Activated naive CD8-positive, alpha-beta T cell treated with anti-CD3 and anti-CD28 coated beads, Interleukin-2, amount 10 ng/mL, durations not matched to agents 7 days and 5 days (primary cell): ENCODE data around the gene RINL. TPM values are rescaled to one million over a fixed set of nuclear protein-coding genes. Genes with fewer than 3 reads are reported as not detected.
"Not testable (repeated sequence)": the region's sequence is repeated elsewhere in the genome, so short reads cannot be mapped to it uniquely, and the experiment has no call there.

Source experiments
- ATAC-seq: fragments of 150-1000 bp; cut with Tn5 transposase; one replicate; pipeline ENCODE4 v1.10.0; 2021; ENCODE audit warnings: low read depth, moderate library complexity
- POLR2A ChIA-PET: fragments of 350-600 bp; sonication (Branson Sonifier 250); formaldehyde crosslinking; loops from one replicate; lab custom pipeline; 2021; ENCODE audit warnings: antibody characterized with exemption; lab: Charles Lee
- DNase-seq: peaks from one replicate; pipeline ENCODE4 v3.0.0; 2021
- H3K27ac Mint-ChIP-seq: one replicate; pipeline ENCODE4 v1.8.0; 2022; ENCODE audit warnings: mild to moderate bottlenecking, mixed read lengths
- H3K27me3 Mint-ChIP-seq: one replicate; pipeline ENCODE4 v1.8.0; 2022; ENCODE audit warnings: mild to moderate bottlenecking, moderate library complexity, mixed read lengths
- H3K36me3 Mint-ChIP-seq: one replicate; pipeline ENCODE4 v1.8.0; 2021; ENCODE audit warnings: mild to moderate bottlenecking, mixed read lengths
- H3K4me1 Mint-ChIP-seq: one replicate; pipeline ENCODE4 v1.8.0; 2021; ENCODE audit warnings: mixed read lengths
- H3K4me3 Mint-ChIP-seq: one replicate; pipeline ENCODE4 v1.8.0; 2022; ENCODE audit warnings: mild to moderate bottlenecking, moderate library complexity, mixed read lengths
- H3K9me3 Mint-ChIP-seq: one replicate; pipeline ENCODE4 v1.8.0; 2021; ENCODE audit warnings: mixed read lengths
- total RNA-seq, 2 experiments: library from RNA; stranded (reverse); gene quantifications; one replicate each; pipeline ENCODE4 v1.2.3, GENCODE V29; 2021

The RINL gene
- total RNA-seq, 2 experiments from 2014 or later = 71.3 to 74.2 TPM

DNA sequence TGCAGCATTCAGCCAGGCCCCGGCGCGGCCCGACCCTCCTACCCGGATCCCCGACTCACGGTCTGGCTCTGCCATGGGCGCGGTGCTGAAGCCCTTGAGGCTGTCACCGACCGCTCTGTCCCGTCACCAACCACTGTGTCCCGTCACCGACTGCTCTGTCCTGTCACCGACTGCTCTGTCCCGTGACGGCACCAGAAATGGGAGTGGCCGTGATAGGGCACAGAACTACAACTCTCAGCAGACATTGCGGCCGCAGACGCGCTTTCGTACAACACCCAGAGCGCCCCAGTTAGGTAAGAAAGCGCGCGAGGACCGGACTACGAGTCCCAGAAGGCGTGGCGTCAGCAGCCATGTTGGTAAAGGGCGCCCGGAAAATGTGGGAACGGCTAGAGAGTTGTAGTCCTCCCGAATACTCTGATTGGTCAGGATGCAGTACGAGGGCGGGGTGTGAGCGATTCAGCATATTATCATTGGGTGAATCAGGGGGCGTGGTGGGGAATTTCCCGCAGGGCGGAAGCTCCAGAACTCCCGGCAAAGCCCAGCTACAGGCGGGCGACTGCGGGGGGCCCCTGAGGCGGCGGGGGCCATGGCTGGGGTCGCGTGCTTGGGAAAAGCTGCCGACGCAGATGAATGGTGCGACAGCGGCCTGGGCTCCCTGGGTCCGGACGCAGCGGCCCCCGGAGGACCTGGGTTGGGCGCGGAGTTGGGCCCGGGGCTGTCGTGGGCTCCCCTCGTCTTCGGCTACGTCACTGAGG is 21.5 kb upstream of the RINL start, which contains the start of the genes NFKBIB and SIRT2:
NFKBIB (plus strand) TSS at position 523 of the 755 bp plus-strand sequence; CDS start at position 587, 64 bp downstream.
SIRT2 (minus strand) TSS at position 172 of the 755 bp plus-strand sequence; CDS start at position 75, 97 bp downstream.
- Mint-ChIP-seq H3K4me3 (peak within 1 kb of the TSS; percentile 96), H3K4me1 (peaks cover 32% of the 10 kb centered on the region), H3K27ac (peak within 1 kb of the TSS; percentile 96), H3K27me3 (no peaks in the 10 kb centered on the region), H3K36me3 (peaks cover 18% of the 10 kb centered on the region), H3K9me3 (no peaks in the 10 kb centered on the region)
- peak; percentile 94 for DNase-seq
- peak; percentile 93 for ATAC-seq
- POLR2A ChIA-PET = interaction anchor here (0.6 to 2.5 kb wide), 12 partner anchors 21 to 525 kb away, joined by 3 to 13 read pairs (median 5); partner anchors contain the start of genes ECH1, EIF3K, FAM98C and MAP4K1

DNA sequence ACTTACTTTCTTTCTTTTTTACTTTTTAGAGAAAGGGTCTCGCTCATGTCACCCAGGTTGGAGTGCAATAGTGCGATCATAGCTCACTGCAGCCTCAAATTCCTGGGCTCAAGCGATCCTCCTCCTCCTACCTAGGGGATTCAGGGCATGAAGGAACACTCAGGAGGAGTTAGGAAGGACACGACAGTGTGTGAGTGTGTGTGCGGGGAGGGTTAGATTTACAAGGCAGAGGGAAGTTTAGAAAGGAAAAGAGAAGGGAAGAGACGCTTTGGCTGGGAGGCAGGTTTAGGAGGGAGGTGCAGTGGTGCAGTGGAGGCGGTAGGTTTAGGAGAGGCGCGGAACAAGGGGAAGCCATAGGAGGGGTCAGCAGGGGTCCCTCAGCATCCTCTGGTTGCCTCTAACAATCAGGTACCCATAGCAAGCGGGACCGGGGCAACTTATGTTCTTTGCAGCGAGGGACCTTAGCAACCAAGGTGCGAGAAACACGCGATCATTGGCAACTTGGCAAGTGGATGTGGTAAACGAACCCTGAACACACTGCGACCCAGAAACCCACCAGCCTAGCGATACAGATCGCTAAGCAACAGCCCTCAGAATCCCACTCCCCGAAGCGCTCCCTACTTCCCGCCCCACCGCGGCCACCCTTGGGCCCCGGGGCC is 20.8 kb upstream of the RINL start:
- Mint-ChIP-seq H3K36me3 (peaks cover 11% of the 10 kb centered on the region), H3K27ac (peak overlapping the region; percentile 96), H3K4me1 (peaks cover 28% of the 10 kb centered on the region), H3K4me3 (peak overlapping the region; percentile 96), H3K27me3 (no peaks in the 10 kb centered on the region), H3K9me3 (no peaks in the 10 kb centered on the region)
- DNase-seq = no peak
- ATAC-seq = peak; percentile 0
- POLR2A ChIA-PET = interaction anchor here (1.0 to 1.2 kb wide), 2 partner anchors 19 to 20 kb away, joined by 3 to 4 read pairs; no protein-coding TSS in a partner anchor

DNA sequence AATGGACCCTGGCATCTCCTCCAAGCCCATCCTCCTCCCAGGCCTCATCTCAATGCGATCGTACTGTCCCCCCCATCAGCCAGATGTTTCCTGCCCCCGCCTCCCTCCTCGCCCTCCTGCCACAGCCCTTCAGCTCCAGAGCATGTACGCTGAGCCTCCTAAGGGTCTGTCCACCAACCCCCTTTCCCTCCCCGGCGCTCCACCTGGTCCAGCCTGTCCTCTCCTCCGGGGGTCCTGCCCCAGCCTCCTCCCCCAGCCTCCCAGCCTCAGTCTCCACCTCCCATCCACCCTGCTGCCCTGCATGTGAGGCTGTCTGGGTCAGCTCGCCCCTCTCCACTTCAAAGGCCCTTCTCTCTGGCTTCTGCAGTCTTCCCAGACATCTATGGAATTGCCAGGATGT is 16.9 kb upstream of the RINL start:
- H3K27ac Mint-ChIP-seq = peak overlapping the region; percentile 2

DNA sequence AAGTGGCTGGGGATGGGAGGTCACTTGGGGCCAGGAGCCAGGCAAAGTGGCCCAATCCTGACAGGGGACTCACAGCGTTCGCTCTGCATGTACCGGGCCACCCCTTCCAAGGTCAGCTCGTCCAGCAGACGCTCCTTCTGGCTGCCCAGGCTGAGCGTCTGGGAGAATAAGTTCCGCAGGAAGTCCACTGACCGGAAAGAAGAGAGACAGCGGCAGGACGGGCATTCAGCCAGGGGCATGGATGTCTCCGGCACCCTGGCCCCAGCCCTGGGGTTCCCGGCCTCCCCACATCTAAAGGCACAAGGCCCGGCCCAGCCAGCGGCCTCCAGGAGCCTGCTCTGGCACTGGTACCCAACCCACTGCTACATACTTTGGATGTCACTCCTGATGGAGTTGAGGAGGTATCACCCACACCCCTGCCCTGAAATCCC is 15.3 kb upstream of the RINL start:
- ATAC-seq (no peak), DNase-seq (no peak)
- H3K36me3 Mint-ChIP-seq = peaks cover 2% of the 10 kb centered on the region
- H3K9me3 Mint-ChIP-seq = no peaks in the 10 kb centered on the region
- POLR2A ChIA-PET = interaction anchor here (0.6 to 1.2 kb wide), 2 partner anchors 15 to 505 kb away, joined by 3 to 5 read pairs; partner anchors contain the start of genes GGN and RINL
- H3K27me3 Mint-ChIP-seq = no peaks in the 10 kb centered on the region
- peaks cover 9% of the 10 kb centered on the region for H3K4me1 Mint-ChIP-seq
- H3K27ac Mint-ChIP-seq = no peak overlapping the region
- H3K4me3 Mint-ChIP-seq = no peak overlapping the region

More for the DNA sequence above, 16.9 kb upstream of the RINL start:
- Mint-ChIP-seq H3K9me3 (no peaks in the 10 kb centered on the region), H3K27me3 (no peaks in the 10 kb centered on the region), H3K4me3 (no peak overlapping the region), H3K4me1 (peaks cover 15% of the 10 kb centered on the region), H3K36me3 (peaks cover 5% of the 10 kb centered on the region)
- POLR2A ChIA-PET = no interaction called here
- DNase-seq (no peak), ATAC-seq (no peak)

DNA sequence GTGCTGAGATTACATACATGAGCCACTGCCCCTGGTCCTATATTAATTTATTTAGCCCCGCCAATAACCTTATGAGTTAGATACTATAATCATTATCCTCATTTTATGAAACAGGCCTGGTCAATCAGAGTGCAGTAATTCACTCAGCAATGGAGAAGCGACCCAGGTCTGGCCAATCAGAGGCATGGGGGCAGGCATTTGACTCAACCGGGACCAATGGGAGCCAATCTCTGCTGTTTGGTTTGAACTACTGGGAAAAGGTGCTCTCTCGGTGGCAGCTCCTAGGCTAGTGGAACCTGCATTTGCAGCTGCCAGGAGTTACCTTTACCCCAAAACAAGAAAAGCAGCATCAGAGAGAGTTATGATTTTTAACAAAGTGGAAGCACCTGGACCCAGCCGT is 14.8 kb upstream of the RINL start:
- Mint-ChIP-seq H3K27me3 (no peaks in the 10 kb centered on the region), H3K4me3 (no peak overlapping the region), H3K27ac (no peak overlapping the region), H3K9me3 (no peaks in the 10 kb centered on the region), H3K4me1 (peaks cover 7% of the 10 kb centered on the region), H3K36me3 (peaks cover 2% of the 10 kb centered on the region)
- no peak for ATAC-seq
- POLR2A ChIA-PET = interaction anchor here (0.6 to 1.1 kb wide), 2 partner anchors 15 to 505 kb away, joined by 3 read pairs; partner anchors contain the start of genes GGN and RINL
- no peak for DNase-seq

DNA sequence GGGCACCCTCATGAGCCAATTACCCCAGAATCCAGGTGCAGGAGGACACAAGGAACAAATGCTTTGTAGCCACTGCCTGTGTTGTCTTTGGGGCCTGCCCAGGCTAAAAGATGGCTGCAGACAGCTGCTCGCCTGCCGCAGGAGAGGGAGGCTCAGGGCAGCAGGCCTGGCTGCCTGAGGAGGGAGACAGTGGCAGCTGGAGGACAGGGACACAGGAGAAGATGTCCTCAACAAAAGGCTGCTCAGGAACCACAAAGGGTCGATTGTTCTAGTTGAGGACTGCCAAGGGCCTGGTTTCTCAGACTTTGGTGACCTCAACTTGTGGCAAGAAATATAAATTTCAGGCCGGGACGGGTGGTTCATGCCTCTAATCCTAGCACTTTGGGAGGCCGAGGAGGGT is 13.7 kb upstream of the RINL start:
- H3K27ac Mint-ChIP-seq = no peak overlapping the region
- H3K27me3 Mint-ChIP-seq = no peaks in the 10 kb centered on the region
- DNase-seq (no peak), ATAC-seq (no peak)
- H3K4me3 Mint-ChIP-seq = no peak overlapping the region
- no peaks in the 10 kb centered on the region for H3K4me1 Mint-ChIP-seq
- POLR2A ChIA-PET = interaction anchor here (1.1 kb wide), 1 partner anchor 14 kb away, joined by 3 read pairs; the partner anchor contains the start of gene RINL
- no peaks in the 10 kb centered on the region for H3K9me3 Mint-ChIP-seq
- peaks cover 2% of the 10 kb centered on the region for H3K36me3 Mint-ChIP-seq

DNA sequence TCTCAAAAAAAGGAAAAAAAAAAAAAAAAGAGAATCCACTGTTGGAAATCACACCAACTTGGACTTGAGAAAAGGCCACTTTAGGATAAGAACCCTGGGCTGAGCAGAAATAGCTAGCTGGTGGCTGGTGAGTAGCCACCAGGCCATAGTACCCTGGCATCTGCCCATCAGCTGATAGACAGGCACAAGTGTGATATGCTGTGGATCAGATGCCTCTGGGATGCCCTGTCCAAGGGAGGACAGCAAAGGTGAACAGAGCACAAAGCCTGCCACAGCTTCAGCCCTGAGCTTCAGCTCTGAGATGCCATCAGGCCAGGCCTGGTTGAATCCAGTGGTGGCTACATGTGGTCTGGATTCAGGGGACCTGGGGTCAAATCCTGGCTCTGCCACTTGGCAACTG is 12.6 kb upstream of the RINL start:
- Mint-ChIP-seq H3K27ac (no peak overlapping the region), H3K9me3 (no peaks in the 10 kb centered on the region), H3K27me3 (no peaks in the 10 kb centered on the region), H3K4me3 (no peak overlapping the region), H3K4me1 (no peaks in the 10 kb centered on the region), H3K36me3 (peaks cover 2% of the 10 kb centered on the region)
- ATAC-seq (no peak), DNase-seq (no peak)
- POLR2A ChIA-PET = no interaction called here

DNA sequence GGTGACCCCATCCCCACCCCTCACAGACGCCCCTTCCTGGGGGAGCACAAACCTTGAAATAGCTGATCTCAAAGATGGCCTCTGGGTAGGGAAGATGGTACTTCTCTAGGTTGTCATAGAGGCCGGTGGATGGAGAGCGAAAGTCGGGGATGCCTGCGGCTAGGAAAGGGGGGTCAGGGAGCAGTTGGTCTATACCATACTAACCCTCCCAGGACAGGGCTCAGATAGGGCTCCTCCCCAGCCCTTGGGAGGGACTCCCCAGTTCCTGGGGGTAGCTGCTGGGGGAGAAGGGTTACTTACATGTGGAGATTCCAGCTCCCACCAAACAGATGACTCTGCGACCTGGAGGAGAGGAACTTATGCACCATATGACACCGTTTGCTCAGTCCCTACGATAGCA is 11.7 kb upstream of the RINL start:
- POLR2A ChIA-PET = no interaction called here
- Mint-ChIP-seq H3K27ac (no peak overlapping the region), H3K27me3 (no peaks in the 10 kb centered on the region), H3K4me1 (peaks cover 1% of the 10 kb centered on the region), H3K9me3 (no peaks in the 10 kb centered on the region), H3K36me3 (peaks cover 2% of the 10 kb centered on the region), H3K4me3 (no peak overlapping the region)
- no peak for DNase-seq
- no peak for ATAC-seq

DNA sequence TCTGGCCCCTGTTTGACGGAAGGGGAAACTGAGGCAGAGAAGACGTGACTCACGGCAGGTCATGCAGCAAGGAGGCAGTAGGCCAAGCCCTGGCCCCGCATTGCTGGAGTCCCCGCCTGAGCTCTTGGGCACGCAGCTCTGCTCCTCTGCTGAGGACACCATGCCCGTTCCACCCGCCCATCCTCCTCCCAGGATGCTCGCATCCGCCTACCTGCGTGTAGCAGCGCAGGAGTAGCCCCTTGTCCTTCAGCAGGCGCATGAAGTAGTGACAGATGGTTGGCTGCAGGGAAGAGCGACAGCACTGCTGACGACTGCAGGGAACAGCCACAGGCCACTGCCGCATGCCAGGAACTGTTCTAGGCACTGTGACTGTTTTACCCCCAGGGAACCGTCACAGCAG is 10.8 kb upstream of the RINL start:
- no peak for DNase-seq
- Mint-ChIP-seq H3K4me3 (no peak overlapping the region), H3K36me3 (no peaks in the 10 kb centered on the region), H3K27me3 (no peaks in the 10 kb centered on the region), H3K4me1 (peaks cover 1% of the 10 kb centered on the region), H3K9me3 (no peaks in the 10 kb centered on the region), H3K27ac (no peak overlapping the region)
- ATAC-seq = no peak
- POLR2A ChIA-PET = no interaction called here

DNA sequence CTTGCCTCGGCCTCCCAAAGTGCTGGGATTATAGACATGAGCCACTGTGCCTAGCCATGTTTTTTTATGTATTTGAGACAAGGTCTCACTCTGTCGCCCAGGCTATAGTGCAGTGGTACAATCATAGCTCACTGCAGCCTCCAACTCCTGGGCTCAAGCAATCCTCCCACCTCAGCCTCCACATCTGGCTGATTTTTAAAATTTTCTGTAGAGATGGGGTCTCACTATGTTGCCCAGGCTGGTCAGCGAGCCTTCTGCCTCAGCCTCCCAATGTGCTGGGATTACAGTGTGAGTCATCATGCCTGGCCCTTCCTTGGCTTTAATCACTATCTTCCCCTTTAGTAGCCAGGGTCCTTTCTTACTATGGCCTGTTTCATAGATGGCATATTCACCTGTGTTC is 6.6 kb upstream of the RINL start:
- DNase-seq, H3K4me3 Mint-ChIP-seq, H3K27ac Mint-ChIP-seq, H3K36me3 Mint-ChIP-seq, H3K9me3 Mint-ChIP-seq, H3K4me1 Mint-ChIP-seq, ATAC-seq, POLR2A ChIA-PET, H3K27me3 Mint-ChIP-seq: not testable (repeated sequence)

DNA sequence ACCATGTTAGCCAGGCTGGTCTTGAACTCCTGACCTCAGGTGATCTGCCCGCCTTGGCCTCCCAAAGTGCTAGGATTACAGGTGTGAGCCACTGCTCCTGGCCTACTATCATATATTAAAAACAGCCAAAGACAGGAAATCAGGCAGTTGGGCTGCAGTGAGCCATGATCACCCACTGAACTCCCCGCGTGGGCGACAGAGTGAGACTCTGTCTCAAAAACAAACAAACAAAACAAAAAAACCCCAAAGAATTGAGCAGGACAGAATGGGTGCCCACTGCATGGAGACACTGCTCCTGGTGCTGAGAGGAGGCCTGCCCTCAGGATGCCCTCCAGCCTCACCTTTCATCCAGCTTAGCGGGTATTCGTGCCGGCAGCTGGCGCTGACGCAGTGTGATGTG is 5.2 kb upstream of the RINL start:
- Mint-ChIP-seq H3K9me3 (no peaks in the 10 kb centered on the region), H3K4me3 (no peak overlapping the region), H3K36me3 (no peaks in the 10 kb centered on the region), H3K4me1 (peaks cover 6% of the 10 kb centered on the region), H3K27ac (no peak overlapping the region), H3K27me3 (no peaks in the 10 kb centered on the region)
- DNase-seq (no peak), ATAC-seq (no peak)
- POLR2A ChIA-PET = no interaction called here

DNA sequence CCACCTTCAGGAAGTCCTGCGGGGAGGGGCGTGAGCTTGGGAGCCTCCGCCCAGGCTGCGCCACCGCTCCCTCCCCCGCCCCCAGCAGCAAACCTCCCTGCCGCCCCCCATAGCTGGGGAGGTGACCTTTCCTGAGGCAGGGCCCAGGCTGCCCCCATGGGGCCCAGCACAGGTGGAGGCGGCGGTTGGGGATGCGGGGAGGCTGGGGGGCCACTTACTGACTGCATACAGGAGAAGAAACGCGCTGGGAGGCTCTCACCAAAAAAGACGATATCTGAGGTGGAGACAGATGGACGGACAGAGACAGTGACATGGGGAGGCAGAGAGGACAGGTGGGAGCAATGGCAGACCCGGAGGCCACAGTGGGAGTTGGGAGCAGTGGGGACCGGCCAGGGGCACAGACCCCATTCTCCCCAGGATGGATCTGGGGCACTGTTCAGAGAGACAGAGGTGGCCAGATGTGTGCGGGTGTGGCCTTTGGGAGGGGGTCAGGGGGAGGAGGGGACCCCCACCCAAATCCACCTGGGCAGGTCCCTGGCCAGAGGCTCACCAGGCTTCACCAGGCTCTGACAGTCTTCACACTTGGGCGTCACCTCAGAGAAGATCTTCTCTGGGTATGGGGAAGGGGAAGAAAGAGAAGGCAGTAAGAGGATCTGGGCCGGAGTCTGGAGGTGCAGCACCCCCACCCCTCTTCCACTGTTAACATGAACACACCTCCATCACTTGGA is 3.0 kb upstream of the RINL start:
- no peaks in the 10 kb centered on the region for H3K27me3 Mint-ChIP-seq
- H3K27ac Mint-ChIP-seq = peak overlapping the region; percentile 58
- POLR2A ChIA-PET = interaction anchor here (1.3 kb wide), 1 partner anchor 18 kb away, joined by 4 read pairs; no protein-coding TSS in a partner anchor
- DNase-seq (no peak), ATAC-seq (no peak)
- peaks cover 2% of the 10 kb centered on the region for H3K36me3 Mint-ChIP-seq
- H3K9me3 Mint-ChIP-seq = no peaks in the 10 kb centered on the region
- peaks cover 19% of the 10 kb centered on the region for H3K4me1 Mint-ChIP-seq
- no peak overlapping the region for H3K4me3 Mint-ChIP-seq
